Measurements from ENCODE around the gene C6orf89.

Gene C6orf89

DNA sequence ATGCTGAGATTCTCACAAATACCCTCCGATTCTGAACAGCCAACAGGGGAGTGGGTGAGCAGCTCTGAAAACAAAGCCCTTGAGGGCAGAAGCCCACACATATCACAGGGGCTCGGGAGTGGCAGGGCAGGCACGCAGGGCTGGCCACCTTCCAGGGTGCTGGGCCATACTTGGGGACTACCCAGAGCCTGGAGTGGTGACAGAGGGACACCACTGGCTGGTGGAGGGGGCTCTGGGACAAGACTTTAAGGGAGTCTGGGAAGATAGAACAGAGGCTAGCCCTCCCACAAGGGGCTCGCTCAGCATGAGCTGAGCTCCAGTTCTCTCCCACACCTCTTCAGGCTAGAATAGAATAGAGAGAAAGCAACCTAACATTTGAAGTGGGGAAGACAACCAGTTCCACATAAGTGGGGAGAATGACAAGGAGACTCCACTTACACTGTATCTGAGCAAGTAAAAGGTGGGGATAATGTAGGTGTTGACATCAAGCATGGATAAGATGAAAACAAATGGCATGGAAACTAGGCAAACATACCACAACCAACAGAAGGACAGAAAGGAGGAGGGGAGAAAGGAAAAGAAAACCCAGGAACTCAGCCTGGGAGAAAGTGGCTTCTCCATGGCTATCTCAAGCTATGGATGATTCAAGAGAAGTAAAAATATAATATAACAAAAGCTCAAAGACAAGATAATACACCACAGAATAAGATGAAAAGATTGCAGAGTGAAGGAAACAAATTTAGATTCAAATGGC lies 18.1 kb upstream of the C6orf89 start:
- TF ChIP-seq, protein P1, sequence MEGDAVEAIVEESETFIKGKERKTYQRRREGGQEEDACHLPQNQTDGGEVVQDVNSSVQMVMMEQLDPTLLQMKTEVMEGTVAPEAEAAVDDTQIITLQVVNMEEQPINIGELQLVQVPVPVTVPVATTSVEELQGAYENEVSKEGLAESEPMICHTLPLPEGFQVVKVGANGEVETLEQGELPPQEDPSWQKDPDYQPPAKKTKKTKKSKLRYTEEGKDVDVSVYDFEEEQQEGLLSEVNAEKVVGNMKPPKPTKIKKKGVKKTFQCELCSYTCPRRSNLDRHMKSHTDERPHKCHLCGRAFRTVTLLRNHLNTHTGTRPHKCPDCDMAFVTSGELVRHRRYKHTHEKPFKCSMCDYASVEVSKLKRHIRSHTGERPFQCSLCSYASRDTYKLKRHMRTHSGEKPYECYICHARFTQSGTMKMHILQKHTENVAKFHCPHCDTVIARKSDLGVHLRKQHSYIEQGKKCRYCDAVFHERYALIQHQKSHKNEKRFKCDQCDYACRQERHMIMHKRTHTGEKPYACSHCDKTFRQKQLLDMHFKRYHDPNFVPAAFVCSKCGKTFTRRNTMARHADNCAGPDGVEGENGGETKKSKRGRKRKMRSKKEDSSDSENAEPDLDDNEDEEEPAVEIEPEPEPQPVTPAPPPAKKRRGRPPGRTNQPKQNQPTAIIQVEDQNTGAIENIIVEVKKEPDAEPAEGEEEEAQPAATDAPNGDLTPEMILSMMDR (IDR thresholded peaks at IDR 0.05; ENCODE audit: low read depth, low read length, missing control alignments): no peak
- DNase-seq (ENCODE audit: low read depth): no peak
- H3K4me3 ChIP-seq (ENCODE audit: low read depth, low read length): no peak overlapping the region
- in situ Hi-C loops (cut with HindIII; ENCODE audit: low sequenced_read_pairs): no loop called here

DNA sequence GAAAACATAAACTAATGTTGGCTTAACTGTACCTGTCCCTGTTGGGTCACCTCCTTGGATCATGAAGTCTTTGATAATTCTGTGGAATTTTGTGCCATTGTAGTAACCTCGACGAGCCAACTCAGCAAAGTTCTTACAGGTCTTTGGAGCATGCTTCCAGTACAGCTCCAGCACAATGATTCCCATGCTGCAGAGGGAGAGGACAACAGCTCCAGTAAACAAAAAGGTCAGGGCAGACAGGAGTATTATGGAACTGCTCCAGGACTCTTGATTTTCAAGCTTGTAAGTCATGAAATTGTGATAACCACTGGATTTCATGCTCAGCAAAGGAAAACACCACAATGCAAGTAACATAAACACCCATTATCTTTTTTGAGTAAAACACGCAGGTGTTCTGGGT lies 14.1 kb upstream of the C6orf89 start:
- TF ChIP-seq, protein P1 (IDR thresholded peaks at IDR 0.05; ENCODE audit: low read depth, low read length, missing control alignments): no peak
- in situ Hi-C loops (cut with HindIII; ENCODE audit: low sequenced_read_pairs): no loop called here
- no peak for DNase-seq (ENCODE audit: low read depth)
- no peak overlapping the region for H3K4me3 ChIP-seq (ENCODE audit: low read depth, low read length)

DNA sequence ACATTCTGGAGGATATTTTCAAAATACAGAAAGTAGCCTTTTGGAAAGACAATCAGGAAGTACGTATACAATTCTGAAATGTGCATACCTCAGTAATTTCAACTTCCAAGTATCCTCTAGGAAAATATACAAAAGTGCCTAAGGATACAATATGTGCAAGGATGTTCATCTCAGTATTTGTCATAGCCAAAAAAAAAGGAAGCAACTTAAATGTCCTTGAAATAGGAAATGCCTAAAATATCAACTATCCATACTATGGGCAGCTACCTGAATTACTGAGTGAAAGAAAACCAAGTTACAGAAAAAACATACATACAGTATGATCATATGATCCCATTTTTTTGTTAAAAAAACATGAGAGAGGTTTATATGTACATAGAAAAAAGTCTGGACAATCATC lies 12.6 kb upstream of the C6orf89 start:
- H3K4me3 ChIP-seq (ENCODE audit: low read depth, low read length): no peak overlapping the region
- no peak for DNase-seq (ENCODE audit: low read depth)
- TF ChIP-seq, protein P1 (IDR thresholded peaks at IDR 0.05; ENCODE audit: low read depth, low read length, missing control alignments): no peak
- in situ Hi-C loops (cut with HindIII; ENCODE audit: low sequenced_read_pairs): no loop called here

DNA sequence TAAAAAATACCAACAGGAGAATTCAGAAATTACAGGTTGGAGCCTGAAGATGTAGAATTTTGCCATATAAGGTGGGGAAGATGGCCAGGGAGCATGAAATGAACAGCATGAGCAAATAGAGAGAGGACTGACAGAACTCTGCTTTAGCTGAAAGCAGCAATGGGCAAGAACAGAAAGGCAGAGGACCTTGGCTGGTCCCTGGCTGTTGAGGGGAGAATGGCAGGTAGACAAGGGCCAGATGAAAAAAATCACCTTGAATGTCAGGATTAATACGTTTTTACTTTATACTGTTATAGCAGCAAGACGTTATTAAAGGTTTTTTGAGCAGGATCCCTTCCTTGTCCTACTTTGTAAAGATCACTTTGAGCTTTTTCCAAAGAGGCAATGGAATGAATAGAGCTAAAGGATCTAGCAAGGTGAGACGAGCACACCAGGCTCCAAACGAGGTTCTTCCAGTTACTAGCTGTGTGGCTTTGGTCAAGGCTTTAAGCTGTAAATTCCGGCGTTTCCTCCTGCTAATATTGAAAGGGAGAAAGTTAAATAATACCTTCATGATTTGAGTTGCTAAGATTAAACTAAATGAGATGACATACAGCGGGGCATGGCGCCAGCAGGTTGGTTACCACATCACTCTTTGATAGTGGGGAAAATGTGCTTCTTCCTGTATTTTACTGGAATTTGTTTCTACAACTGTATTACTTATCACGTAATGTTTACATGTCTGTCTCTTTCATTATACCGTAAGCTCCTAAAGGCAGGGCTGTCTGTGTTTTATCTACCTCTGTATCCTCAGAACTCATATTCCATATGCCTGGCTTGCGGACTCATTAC lies 11.9 kb upstream of the C6orf89 start:
- no peak for DNase-seq (ENCODE audit: low read depth)
- in situ Hi-C loops (cut with HindIII; ENCODE audit: low sequenced_read_pairs): no loop called here
- H3K4me3 ChIP-seq (ENCODE audit: low read depth, low read length): peak overlapping the region; percentile 80
- TF ChIP-seq, protein P1 (IDR thresholded peaks at IDR 0.05; ENCODE audit: low read depth, low read length, missing control alignments): peak; percentile 27

DNA sequence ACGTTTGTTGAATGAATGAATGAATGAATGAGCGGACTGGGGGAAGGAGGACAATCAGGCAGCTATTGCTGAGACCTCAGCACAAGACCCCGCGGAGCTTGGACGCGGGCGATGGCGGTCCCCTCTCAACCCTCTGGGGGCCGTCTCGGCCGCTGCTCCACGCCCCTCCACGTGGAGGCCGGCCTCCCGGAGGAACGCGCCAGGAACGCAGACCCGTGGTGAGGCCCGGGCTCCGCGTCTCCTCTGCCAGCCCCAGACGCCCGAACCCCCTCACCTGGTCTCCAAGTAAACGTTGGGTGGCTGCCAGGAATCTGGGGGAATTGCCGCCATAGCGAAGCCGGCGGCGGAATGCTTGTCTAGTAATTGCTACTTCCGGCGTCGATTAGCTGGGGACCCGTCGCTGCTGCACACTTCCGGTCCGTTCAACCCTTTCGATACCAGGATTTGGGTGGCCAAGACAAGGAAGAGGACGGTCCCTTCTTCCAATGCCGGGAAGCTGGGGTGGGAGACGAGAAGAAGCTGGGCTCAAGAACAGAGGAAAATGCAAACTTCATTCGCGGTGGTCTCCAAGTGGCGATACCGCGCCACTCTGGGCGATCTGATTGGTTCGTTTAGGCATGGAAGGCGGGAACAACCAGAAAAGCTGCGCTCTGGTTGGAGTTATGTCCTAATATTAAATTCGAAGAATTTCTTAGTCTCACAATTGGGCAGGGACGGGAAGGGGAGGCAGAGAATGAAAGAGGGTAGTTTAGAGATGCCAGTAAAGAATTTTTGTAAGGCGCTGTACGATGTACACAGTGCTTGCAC lies 11.1 kb upstream of the C6orf89 start, which contains the start of gene PPIL1:
TSS of gene PPIL1 (minus strand) at position 361 of the 807 bp plus-strand sequence. CDS start at position 330, 31 bp downstream.
- H3K4me3 ChIP-seq (ENCODE audit: low read depth, low read length): peak within 1 kb of the TSS; percentile 80
- TF ChIP-seq, protein P1 (IDR thresholded peaks at IDR 0.05; ENCODE audit: low read depth, low read length, missing control alignments): no peak
- DNase-seq (ENCODE audit: low read depth): peak; percentile 80
- in situ Hi-C loops (cut with HindIII; ENCODE audit: low sequenced_read_pairs): no loop called here

DNA sequence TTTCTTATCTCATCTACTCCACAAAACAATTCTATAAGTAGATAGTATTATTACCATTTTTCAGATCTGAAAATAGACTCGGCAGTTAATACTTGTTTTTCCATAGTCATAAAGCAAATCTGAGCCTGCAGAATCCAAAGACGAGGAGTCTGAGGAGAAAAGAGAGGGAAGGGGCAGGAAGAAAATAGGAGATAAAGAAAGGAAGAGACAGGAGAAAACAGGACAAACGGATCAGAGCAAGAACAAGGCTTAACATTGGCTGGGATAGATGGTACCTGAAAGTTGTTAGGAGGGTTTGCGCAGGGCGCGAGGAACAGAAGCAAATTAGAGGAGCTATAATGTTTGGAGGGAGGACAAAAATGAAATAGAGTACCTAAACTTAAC lies 10.5 kb upstream of the C6orf89 start:
- in situ Hi-C loops (cut with HindIII; ENCODE audit: low sequenced_read_pairs): no loop called here
- peak overlapping the region; percentile 80 for H3K4me3 ChIP-seq (ENCODE audit: low read depth, low read length)
- TF ChIP-seq, protein P1 (IDR thresholded peaks at IDR 0.05; ENCODE audit: low read depth, low read length, missing control alignments): no peak
- no peak for DNase-seq (ENCODE audit: low read depth)

Data from astrocyte of the cerebellum (primary cell).